OCI-LY1 (cell line): ENCODE results near the gene TMEM222.

Source experiments
- H2AFZ ChIP-seq: fragments of 200-600 bp; sonication (generic), shearing (Covaris generic); 2 replicates; pipeline ENCODE4 v1.6.0; 2014; ENCODE audit warnings: antibody characterized with exemption, mild to moderate bottlenecking, low read length
- H3F3A ChIP-seq: fragments of 200-600 bp; sonication (generic), shearing (Covaris generic); 2 replicates; pipeline ENCODE4 v1.6.0; 2014; ENCODE audit warnings: mild to moderate bottlenecking, antibody characterized with exemption, low read length, moderate library complexity; ENCODE audit not compliant: insufficient read depth
- H3K27ac ChIP-seq: fragments of 200-600 bp; sonication (generic); 2 replicates; pipeline ENCODE4 v1.5.1; 2014; ENCODE audit warnings: low read length, mixed run types, mild to moderate bottlenecking, low read depth; ENCODE audit not compliant: poor library complexity, severe bottlenecking
- H3K27me3 ChIP-seq: fragments of 200-600 bp; sonication (generic); 2 replicates; pipeline ENCODE4 v1.6.0; 2014; ENCODE audit warnings: antibody characterized with exemption, mild to moderate bottlenecking, low read length, moderate library complexity; ENCODE audit not compliant: insufficient read depth
- H3K36me3 ChIP-seq: fragments of 200-600 bp; sonication (generic); 2 replicates; pipeline ENCODE4 v1.6.1; 2014; ENCODE audit warnings: mild to moderate bottlenecking, antibody characterized with exemption, low read length, moderate library complexity, mixed read lengths; ENCODE audit not compliant: insufficient read depth
- H3K4me1 ChIP-seq: fragments of 200-600 bp; sonication (generic); 2 replicates; pipeline ENCODE4 v1.5.1; 2014; ENCODE audit warnings: mild to moderate bottlenecking, low read length, moderate library complexity; ENCODE audit not compliant: insufficient read depth, severe bottlenecking
- H3K4me2 ChIP-seq: fragments of 200-600 bp; sonication (generic), shearing (Covaris generic); 2 replicates; pipeline ENCODE4 v1.6.1; 2014; ENCODE audit warnings: low read length
- H3K4me3 ChIP-seq: fragments of 200-600 bp; sonication (generic); 2 replicates; pipeline ENCODE4 v1.5.1; 2014; ENCODE audit warnings: low read length, low read depth, mild to moderate bottlenecking, mixed read lengths; ENCODE audit not compliant: poor library complexity, severe bottlenecking
- H3K79me2 ChIP-seq: fragments of 200-600 bp; shearing (Covaris generic); 2 replicates; pipeline ENCODE4 v1.6.1; 2016; ENCODE audit warnings: mixed run types, low read length, mixed read lengths; ENCODE audit not compliant: insufficient read depth
- H3K9ac ChIP-seq: fragments of 200-600 bp; sonication (generic), shearing (Covaris generic); 2 replicates; pipeline ENCODE4 v1.6.1; 2014; ENCODE audit warnings: mild to moderate bottlenecking, low read length, mixed read lengths
- H3K9me2 ChIP-seq: fragments of 200-600 bp; sonication (generic), shearing (Covaris generic); 2 replicates; pipeline ENCODE4 v1.6.1; 2014; ENCODE audit warnings: low read depth, mild to moderate bottlenecking, low read length, mixed read lengths
- H3K9me3 ChIP-seq: fragments of 200-600 bp; shearing (Covaris generic); 2 replicates; pipeline ENCODE4 v1.6.1; 2014; ENCODE audit warnings: low read length, mixed read lengths
- H4K20me1 ChIP-seq: fragments of 200-600 bp; sonication (generic), shearing (Covaris generic); 2 replicates; pipeline ENCODE4 v1.6.0; 2016; ENCODE audit warnings: mild to moderate bottlenecking, low read length; ENCODE audit not compliant: insufficient read depth
- CTCF ChIP-seq: fragments of 200-600 bp; sonication (generic), shearing (Covaris generic); IDR thresholded peaks from 2 replicates; pipeline ENCODE4 v1.5.1; 2017; ENCODE audit warnings: mild to moderate bottlenecking, antibody characterized with exemption, low read length, moderate library complexity, mixed read lengths
- EZH2 ChIP-seq: fragments of 200-600 bp; sonication (generic), shearing (Covaris generic); IDR thresholded peaks from 2 replicates; pipeline ENCODE4 v1.8.0; 2017; ENCODE audit warnings: borderline replicate concordance, mixed run types, mild to moderate bottlenecking, antibody characterized with exemption, low read length, moderate library complexity, mixed read lengths

The TMEM222 gene

GRCh38 chr1:27314169-27314568 lies 7.8 kb upstream of the TMEM222 start:
- H2AFZ ChIP-seq = no peak overlapping the region
- H3K4me2 ChIP-seq = no peak overlapping the region

GRCh38 chr1:27314737-27315136 lies 7.2 kb upstream of the TMEM222 start:
- H3K27ac ChIP-seq = no peak overlapping the region
- no peak overlapping the region for H3K9ac ChIP-seq
- no peak overlapping the region for H2AFZ ChIP-seq
- no peak for TF ChIP-seq CTCF
- TF ChIP-seq EZH2 = no peak
- no peaks in the 10 kb centered on the region for H3F3A ChIP-seq
- H3K4me2 ChIP-seq = no peak overlapping the region
- no peaks in the 10 kb centered on the region for H3K9me2 ChIP-seq
- no peaks in the 10 kb centered on the region for H3K36me3 ChIP-seq
- no peaks in the 10 kb centered on the region for H3K27me3 ChIP-seq
- no peaks in the 10 kb centered on the region for H3K9me3 ChIP-seq
- H3K4me1 ChIP-seq = no peaks in the 10 kb centered on the region
- no peak overlapping the region for H3K4me3 ChIP-seq
- no peaks in the 10 kb centered on the region for H4K20me1 ChIP-seq
- no peaks in the 10 kb centered on the region for H3K79me2 ChIP-seq

More at GRCh38 chr1:27314169-27314568, 7.8 kb upstream of the TMEM222 start:
- TF ChIP-seq CTCF (no peak), EZH2 (no peak)
- Histone ChIP-seq H3K79me2 (no peaks in the 10 kb centered on the region), H3K9me2 (no peaks in the 10 kb centered on the region), H3K4me1 (no peaks in the 10 kb centered on the region), H3F3A (no peaks in the 10 kb centered on the region), H3K9ac (no peak overlapping the region), H3K4me3 (no peak overlapping the region), H3K27me3 (no peaks in the 10 kb centered on the region), H3K27ac (no peak overlapping the region), H3K36me3 (no peaks in the 10 kb centered on the region), H4K20me1 (no peaks in the 10 kb centered on the region), H3K9me3 (no peaks in the 10 kb centered on the region)

- Histone ChIP-seq H3K36me3 (no peaks in the 10 kb centered on the region), H3K4me3 (no peak overlapping the region), H3K9ac (no peak overlapping the region), H2AFZ (no peak overlapping the region), H3K79me2 (no peaks in the 10 kb centered on the region), H3K4me2 (no peak overlapping the region), H3K27ac (no peak overlapping the region), H3K27me3 (no peaks in the 10 kb centered on the region), H4K20me1 (no peaks in the 10 kb centered on the region), H3K9me3 (no peaks in the 10 kb centered on the region), H3K9me2 (no peaks in the 10 kb centered on the region), H3F3A (no peaks in the 10 kb centered on the region), H3K4me1 (peaks cover 6% of the 10 kb centered on the region)
- TF ChIP-seq EZH2 = no peak
- TF ChIP-seq CTCF = no peak
Measured at GRCh38 chr1:27316860-27317259, 5.1 kb upstream of the TMEM222 start.
